Measurements from ENCODE around the gene EPHB2.

The EPHB2 gene

GRCh38 chr1:22952694-22953056 lies 242.0 kb downstream of the EPHB2 start:
- no peak for DNase-seq (ENCODE audit: low read depth)

GRCh38 chr1:22953057-22953739 lies 242.6 kb downstream of the EPHB2 start:
- no peak for DNase-seq (ENCODE audit: low read depth)

DNA sequence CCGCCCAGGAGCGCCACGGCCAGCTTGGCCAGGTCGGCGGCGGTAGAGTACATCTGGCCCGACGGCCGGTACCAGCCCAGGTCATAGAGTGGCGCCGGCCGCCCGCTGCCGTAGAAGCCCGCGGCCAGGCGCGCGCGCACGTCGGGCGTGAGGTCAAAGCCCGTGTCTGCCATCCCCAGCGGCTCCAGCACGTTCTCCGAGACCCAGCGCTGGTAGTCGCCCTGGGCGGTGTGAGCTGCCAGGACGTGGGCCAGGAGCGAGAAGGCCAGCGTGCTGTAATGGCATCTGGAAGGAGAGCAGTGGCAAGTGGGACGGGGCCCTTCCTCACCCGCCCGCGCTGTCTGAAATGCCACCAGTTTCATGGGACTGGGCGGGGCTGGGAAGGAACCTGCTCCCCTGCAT lies 243.1 kb downstream of the EPHB2 start:
- no peak for DNase-seq (ENCODE audit: low read depth)

DNA sequence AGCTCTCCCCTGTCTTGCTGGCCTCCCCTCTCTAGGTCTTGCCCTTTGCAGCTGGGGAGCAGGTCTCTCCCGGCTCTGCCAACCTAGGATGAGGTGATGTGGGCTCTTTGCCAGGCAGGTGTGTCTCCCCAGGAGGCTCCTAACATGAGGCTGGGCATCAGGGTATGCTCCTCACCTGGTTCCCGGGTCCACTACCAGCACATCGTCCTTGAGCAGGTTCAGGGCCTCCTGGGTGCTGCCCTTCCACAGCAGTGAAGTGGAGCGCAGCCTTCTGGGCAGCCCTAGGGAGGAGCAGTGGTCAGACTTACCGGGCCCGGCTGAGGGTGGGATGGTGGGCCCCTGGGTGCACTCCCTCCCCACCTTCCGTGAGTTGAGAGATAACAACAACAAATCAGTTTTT lies 244.5 kb downstream of the EPHB2 start:
- no peak for DNase-seq (ENCODE audit: low read depth)

DNA sequence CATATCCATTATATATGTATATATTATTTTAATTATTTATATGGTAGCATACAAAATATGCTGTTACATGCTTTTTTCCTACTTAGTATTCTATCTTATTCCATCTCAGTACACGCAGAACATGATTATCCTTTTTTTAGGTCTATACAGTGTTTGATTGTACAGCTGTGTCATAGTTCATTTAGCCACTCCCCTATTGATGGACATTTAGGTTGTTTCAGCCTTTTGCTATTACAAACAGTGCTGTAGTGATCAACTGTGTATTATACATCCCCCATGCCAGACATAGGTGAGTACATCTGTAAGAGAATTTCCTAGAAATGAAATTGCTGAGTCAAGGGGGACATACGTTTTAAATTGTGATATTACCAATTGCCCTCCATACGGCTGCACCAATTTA lies 246.4 kb downstream of the EPHB2 start:
- no peak for DNase-seq (ENCODE audit: low read depth)

GRCh38 chr1:22958556-22958955 lies 247.9 kb downstream of the EPHB2 start:
- no peak for DNase-seq (ENCODE audit: low read depth)

DNA sequence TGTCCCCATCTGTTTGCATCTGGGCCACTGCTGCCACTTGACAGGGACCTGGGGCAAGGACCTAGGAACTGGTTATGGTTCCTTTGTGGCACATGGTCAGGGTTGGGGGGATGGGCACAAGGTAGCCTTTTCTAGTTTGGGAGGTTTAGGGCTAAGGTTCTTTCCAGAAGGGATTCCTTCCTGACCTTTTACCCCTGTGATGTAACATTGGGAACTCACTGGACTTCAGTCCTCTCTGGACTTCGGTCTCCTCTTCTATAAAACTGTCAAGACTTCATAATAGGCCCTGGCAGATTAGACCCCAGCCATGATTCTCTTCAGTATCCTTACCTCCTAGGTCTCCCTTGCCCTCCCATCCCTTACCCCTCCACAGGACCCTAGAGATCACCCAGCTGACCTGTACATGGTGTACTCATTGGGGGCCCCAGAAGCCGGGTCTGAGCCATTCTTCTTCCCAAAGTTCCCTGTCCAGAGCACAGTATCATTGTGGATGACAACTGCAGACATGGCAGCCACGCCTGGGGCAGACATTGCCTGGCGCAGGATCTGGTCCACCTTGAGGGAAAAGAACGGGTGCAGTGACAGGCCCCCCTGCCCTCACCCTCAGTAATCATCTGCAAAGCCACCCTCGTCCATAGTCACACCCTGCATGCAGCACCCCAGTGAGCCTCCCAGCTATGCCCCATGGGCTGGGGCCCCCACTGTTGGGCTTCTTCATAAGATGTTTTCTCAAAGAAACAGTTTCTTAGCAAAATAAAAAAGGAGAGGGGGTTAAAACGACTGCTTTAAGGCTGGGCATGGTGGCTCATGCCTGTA lies 249.1 kb downstream of the EPHB2 start:
- no peak for DNase-seq (ENCODE audit: low read depth)

- no peak for DNase-seq (ENCODE audit: low read depth)
Observed at GRCh38 chr1:22962558-22962957, 251.9 kb downstream of the EPHB2 start.

DNA sequence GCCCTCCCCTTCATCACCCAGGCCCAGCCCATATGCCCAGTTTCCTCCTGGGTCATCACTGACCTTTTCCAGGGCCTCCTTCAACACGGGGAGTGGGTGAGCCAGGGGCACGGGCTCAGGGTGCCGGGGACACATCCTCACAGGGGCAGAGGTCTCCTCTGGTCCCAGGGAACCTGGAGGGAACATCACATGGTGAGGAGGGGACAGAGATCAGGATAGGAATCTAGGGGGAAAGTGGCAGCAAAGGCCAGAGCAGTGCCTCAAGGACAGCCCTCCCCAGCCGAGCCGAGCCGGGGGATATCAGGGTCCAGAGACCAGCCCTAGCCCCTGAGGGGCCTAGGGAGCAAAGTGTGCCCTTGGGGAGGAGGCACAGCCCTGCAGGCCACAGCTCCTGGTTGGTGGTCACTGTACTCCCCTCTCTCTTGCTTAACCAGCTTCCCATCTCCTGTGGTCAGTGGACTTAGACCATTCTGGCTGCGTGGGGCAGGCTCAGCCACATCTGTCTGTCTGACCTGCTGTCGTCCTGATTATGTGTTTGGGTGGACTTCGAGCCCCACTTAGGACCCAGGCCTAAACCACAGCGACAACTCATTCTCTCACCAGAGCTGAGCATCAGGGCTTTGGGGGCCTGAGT lies 252.5 kb downstream of the EPHB2 start:
- no peak for DNase-seq (ENCODE audit: low read depth)

- DNase-seq (ENCODE audit: low read depth) = no peak
Observed at GRCh38 chr1:22966309-22966708, 255.7 kb downstream of the EPHB2 start.

DNA sequence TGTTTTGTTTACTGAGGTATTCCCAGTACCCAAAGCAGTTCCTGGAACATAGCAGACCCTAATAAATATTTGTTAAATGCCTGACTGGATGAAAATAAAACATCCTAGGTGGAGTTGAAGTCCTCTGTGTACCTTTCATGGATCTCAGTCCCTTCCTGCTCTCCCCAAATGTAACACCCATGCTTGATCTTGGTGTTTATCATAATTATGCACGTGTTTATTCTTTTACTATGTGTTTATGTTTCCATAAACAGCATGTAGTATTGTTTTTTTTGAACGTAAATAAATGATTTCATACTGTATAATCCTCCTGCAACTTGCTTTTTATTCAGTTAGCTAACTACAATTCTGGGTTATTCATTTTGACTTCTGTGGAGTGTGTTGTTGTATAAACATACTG lies 257.2 kb downstream of the EPHB2 start:
- no peak for DNase-seq (ENCODE audit: low read depth)

- peak; percentile 47 for DNase-seq (ENCODE audit: low read depth)
Observed at GRCh38 chr1:22969304-22969709, 258.7 kb downstream of the EPHB2 start.

- DNase-seq (ENCODE audit: low read depth) = no peak
Observed at GRCh38 chr1:22970096-22970495, 259.5 kb downstream of the EPHB2 start.

Measured in non-pigmented ciliary epithelial cell (primary cell).